Frontal cortex (tissue), 4 donors: ENCODE data around the gene ANK3. TPM values are rescaled to one million over a fixed set of nuclear protein-coding genes. Genes with fewer than 3 reads are reported as not detected.
A peak's percentile ranks its signal among the peaks of the same experiment; 100 is the strongest.

Experiments
- DNase-seq, 2 donors: peaks; one replicate each; pipeline ENCODE4 v3.0.0; 2012; ENCODE audit warnings: low spot score in 2 of 2
- FAIRE-seq: peaks from 2 replicates; lab custom pipeline; 2012; peaks lifted over from hg19 to GRCh38; lab: Jason Lieb, UNC
- total RNA-seq: library from RNA; depleted of rRNA; stranded (reverse); fragments of >200 nt; gene quantifications from one replicate; pipeline ENCODE4 v1.2.3, GENCODE V29; 2014
- donor health status: control.
- donor health status: control.
- donor health status: control.

The ANK3 gene
- total RNA-seq, 1 donor from 2014 or later = 205 TPM

DNA sequence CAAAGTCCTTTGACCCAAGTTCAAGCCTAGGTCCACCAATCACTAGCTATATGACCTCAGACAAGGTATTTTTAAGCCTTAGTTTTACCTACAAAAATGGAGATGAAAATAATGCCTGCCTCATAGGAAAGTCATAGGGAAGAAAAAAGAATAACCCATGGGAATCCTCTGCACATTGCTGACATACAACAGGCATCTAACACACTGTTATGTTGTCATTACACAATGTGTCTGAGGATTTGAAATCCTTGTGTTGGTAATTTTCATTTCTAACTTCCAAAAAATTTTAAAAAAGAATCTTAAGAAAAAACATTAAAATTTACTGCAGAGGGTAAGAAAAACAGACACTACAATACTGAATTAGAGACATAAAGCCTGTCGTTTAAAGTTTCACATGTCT, 5.7 kb downstream of the ANK3 start:
- DNase-seq = no peak
- FAIRE-seq = no peak

DNA sequence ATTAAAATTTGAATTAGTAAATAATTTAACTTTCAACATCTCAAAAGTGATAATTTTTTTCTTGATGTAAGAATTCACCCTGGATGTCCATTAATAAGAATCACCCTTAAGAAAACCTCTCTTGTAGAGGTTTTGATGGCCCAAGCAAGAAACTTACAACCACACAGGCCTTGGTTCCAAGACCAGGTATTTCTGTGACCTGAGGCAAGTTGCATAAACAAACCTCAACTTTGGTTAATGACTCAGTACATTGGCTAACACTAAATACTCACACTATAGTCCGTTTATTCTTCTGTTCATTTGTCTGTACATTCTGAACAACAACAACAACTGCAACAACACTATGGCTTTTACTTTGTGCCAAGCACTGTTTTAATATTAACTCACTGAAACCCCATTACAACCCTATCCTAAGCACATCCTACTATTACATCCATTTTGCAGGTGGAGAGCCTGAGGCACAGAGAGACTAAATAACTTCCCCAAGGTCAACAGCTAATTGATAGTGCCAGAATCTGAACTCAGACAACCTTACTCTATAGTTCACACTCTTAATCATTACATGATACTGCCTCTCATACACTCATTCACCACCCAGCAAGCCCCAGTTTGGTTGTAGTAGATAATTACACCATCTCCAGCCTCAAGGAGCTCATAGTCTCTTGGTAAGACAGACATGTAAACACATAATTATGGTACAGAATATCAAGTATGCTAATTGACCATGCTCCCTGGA, 6.6 kb downstream of the ANK3 start:
- no peak for DNase-seq
- no peak for FAIRE-seq

DNA sequence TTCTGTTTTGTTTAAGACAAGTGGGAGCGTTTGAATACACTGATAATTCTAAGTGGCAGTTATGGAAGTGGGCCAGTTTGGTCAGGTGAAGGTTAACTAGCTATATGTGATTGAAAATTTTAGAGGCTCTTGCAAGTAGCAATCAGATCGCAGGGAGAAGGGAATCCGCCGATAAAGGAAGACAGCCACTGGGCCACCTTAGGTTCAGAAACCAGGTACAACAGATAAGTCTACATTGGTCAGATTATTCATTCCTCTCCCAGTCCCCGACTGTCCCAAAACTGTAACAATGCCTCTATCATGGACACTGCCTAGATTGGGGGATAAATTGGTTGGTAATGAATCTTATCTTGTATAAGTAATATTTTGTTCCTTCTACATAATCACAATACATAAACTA, 8.9 kb downstream of the ANK3 start:
- DNase-seq (no peak), FAIRE-seq (no peak)

DNA sequence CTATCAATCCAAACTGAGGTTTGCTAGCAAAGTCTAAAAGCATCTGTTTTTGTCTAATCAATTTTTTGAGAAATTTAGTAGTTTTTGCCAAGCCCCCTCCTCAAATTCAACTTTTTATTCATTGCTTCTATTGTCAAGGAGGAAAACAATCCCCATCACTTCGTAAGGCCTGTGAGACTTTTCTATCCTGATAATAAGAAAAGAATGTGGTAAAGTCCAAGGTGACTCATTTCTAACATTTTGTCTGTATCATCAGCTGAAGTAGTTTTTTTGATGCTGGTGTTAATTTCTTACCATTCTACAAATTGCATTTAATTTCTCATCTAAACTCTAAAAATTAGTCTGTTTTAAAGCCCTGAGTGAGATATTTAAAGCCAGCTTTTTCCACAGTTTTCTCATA, 11.7 kb downstream of the ANK3 start:
- FAIRE-seq (no peak), DNase-seq (no peak)

DNA sequence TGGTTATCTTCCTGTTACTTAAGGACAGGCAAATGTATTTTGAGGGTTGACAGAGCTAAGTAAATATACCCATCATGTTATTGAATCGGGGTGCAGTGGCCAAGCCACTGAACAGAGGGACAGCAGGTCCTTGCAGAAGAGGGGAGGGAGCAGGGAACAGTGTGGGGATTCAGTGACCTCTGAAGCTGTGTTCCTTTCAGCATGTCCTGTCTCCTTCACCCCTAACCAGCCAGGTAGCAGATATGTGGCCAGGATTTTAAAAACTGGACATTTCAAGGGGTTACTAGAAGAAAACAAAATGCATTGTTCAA, 12.7 kb downstream of the ANK3 start:
- DNase-seq (no peak), FAIRE-seq (no peak)

DNA sequence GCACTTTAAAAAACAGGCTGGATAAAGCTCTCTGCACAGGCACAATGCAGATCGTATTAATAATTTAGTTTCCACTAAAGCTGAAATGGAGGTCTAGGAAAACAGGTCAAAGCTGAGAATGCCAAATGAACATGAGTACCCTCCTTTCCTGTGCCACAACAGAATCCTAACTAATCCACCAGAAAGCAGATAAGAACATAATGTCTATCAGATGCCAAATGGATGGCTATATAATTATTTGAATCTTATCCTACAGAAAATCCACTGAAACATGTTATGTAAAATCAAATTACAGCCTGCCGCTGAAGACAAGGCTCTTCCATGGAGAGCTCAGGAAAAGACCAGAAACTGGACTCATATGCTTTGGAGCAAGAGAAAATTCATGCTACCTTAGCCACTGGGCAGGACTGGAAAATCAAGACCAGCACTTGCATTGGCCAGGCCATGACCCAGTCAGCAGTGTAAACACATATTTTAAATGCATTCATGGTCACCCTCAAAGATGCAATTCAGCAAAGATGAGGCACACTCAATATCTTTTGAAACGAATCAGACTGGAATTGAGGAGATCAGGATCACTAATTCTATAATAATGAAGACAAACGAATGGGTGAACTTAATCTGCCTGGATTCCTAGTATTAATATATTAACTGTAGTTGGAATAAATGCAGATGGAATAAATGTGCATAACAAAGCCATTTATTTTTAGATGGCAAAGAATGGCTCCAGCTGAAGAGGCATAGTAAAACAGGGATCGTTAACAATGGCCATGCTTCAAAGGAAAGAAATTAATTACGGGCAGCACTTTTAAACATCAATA, 13.2 kb downstream of the ANK3 start:
- DNase-seq (no peak), FAIRE-seq (no peak)

DNA sequence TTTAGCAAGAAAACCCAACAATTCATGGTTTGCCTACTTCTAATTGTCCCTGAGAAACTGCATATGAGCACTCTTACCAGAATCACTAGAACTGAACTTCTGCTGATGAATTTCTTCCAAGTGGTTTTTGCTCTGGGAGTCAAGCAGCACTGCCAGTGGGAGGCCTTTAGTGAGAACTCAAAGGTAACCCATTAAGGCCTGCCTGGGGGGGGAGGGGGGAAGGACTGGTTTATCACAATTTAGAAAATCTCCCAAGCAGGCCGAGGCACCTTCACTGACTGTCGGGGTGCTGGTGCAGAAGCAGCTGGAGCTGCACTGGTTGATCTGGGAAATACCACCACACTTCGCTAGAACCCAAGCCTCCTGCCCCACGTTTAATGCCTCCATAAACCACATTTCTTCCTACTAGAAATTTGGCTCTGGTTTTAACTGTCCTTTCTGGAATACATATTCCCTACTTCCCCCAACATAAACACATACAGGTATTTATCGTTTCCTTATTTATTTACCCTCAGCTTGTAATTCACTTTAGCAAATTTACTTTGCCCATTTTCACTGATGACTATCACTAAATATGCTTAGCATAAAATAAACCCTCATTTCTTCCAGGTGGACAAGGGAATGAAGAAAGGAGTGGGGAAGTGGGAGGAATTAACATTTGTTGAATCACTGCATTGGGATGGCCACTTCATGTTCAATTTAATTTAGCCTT, 14.2 kb downstream of the ANK3 start:
- FAIRE-seq = no peak
- no peak for DNase-seq

DNA sequence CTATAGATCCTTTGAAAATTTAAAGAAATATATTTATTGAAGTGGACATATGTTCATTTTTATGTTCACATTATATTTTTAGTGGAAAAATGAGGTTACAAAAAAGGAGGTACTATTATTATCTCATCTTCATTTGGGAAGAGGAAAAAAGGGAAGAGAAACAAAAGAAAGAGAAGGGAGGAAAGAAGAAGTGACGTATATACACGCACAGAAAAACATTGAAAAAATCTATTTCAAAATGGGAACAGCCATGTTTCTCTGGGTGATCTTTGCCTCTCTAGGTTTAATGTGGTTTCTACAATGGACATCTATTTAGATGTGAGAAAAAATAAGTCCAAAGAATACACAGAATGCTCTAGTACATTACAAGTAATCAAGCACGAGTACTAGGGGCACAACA, 14.8 kb downstream of the ANK3 start:
- FAIRE-seq (no peak), DNase-seq (no peak)

DNA sequence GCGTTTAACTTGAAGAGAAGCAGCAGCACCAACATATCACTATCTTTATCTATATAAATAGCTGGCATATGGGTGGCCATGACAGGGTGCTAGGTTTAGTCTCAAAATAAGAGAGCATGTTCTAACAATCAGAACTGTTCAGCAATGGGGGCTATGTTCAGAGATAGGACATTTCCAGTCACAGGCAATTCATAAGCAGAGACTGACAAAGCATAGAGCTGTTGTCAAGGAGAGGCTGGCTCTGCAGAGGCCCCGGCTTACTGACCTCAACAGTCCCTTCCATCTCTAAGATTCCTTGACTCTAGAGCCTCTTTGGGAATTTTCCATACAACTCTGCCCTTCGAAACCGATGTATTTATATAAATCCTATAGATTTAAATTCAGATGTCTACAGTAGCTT, 17.2 kb downstream of the ANK3 start:
- DNase-seq = no peak
- no peak for FAIRE-seq

DNA sequence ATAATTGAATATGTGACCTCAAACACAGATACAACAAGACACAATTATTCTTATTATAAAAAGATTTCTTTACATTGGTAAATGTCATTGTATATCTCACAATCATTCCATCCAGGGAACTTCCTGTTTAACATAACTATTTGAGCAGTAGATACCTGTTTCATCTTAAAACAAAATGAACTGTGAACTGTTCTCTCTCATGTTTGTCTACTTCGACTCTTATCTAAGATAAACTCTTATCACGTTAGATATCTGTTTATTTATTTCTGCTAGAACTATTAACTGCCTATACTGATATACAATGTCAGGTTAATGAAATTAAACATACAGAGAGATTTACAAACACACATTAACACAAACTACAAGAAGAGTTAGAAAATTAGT, 20.1 kb downstream of the ANK3 start:
- FAIRE-seq = peak; percentile 49
- no peak for DNase-seq

DNA sequence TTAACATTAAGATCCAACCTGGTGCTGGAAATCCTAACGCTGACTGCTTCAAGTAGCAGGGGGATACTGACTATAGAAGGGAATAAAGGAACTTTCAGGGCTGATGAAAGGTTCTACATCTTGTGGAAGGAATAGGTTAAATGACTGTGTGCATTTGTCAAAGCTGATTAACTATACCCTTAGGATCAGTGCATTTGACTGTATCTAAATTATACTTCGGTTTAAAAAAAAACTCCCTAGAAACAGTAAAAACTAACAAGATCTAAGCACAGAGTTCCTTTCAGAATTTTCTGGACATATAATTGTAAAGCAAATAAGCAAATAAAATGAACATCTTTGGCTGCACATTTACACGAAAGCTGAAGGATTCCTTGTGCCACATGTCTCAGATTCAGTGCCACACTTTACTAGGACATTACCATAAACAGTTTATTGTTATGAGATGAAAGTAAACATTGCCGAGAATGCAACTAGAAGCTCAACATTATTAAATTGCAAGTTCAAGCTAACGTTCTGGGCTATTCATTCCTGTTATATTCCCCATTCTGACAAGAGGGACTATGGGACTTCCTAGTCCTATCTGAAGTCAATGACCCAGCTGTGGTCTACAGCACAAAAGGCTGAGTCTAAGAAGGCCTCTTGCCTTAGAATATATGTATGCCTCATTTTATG, 20.7 kb downstream of the ANK3 start:
- FAIRE-seq (no peak), DNase-seq (no peak)

DNA sequence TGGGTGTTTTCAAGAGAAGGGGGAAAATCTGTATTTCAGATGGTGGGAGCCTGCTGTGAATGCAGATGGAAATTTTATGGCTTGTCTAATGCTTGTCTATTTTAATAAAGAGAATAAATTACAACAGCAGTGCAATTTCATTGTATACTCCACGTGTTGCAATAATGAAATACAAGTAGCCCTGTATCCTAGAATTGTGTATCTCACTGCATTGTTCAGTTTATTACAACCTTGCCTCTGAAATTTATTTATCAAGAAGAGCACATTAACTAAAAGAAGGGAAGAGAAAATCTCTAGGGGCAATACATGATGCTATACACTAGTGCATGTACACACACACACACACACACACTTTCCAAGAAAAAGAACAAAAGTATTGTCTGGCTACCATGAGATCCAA, 21.8 kb downstream of the ANK3 start:
- DNase-seq (no peak), FAIRE-seq (no peak)

DNA sequence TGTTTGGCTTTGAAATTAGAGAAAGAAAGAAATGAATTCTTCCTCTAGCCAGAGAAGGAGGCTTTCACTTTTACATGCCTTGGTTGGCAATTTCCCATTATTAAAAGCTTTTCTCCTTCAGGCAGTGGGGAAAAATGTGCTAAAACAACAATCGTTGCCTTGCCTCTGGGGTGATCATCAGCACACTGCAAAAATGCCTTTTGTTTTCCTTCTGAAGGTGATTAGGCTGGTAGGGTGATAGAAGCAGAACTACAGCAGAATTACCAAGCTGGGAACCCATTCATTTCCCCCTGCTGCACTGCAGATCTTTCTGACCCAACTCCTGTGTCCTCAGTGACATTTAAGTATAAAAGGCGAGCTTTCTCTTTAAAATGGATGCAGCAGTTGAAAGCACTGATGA, 22.2 kb downstream of the ANK3 start:
- DNase-seq (no peak), FAIRE-seq (no peak)

DNA sequence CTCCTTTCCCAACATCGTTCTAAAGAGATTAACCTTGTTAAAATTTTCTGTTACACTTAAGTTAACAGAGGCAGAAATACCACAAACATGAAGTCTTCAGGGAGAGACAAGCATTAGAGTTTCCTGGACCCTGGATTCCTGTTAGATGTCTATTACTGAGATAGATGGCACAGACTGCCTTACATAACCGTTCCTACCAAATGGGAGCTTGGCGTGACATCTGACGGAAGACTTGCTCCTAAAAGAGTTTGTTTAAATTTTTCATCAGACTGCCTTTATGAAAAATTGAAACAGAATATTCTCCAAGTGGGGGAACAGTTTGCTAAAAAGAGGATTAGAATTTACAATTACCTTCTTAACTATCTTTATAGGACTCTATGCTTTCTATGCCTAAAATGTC, 22.7 kb downstream of the ANK3 start:
- FAIRE-seq (no peak), DNase-seq (no peak)

DNA sequence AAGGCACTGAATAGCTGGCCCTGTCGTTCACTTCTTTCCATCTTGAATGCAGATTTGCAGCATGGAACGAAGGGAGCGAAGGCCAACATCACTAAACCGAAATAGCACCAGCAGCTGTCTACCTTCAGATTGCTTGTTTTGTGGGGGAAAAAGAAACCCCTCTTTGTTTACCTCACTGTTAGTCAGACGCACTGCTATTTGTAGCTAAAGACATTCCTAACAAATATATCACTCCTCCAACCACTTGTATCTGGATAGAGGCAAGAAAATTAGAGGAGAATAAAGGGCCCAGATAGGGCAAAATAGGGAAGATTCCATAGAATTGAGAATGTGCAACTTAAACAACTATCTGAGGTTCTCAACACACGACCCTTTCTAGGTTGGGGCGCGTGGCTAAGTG, 26.5 kb downstream of the ANK3 start:
- DNase-seq (no peak), FAIRE-seq (no peak)

DNA sequence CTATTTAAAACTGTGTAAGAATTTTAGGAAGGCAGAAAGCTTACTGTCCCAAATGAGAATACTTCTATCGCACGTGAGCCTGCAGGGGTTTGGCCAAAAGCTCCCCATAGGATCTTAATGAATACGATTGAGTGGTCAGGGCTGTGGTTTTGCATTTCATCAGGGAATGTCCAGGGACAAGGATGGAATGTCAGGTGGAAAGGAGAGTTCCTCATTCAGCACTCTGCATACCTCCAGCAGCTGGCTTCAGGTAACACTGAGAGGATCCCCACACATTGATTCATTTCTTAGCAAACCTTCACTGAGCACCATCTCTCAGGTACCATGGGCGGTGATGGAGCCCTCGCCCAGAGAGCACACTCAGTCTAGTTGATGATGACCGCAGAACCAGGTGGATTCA, 27.2 kb downstream of the ANK3 start:
- DNase-seq (no peak), FAIRE-seq (no peak)

DNA sequence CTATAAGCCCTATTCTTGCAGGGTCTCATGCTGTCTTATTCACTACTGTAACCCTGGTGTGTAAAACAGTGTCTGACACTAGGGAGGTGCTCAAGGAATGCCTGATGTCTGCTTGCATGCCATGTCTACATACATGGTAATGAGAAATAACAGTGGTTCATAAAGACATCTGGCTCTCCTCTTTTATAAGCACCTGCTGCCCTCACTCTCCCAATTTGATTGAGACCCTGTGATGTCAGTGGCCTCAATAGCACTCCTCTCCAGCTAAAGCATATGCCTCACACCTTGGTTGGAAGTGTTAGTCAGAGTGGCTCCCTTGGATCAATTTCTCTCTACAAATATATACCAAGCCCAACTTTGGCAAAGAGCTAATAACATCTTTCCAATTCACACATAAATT, 30.6 kb downstream of the ANK3 start:
- no peak for FAIRE-seq

DNA sequence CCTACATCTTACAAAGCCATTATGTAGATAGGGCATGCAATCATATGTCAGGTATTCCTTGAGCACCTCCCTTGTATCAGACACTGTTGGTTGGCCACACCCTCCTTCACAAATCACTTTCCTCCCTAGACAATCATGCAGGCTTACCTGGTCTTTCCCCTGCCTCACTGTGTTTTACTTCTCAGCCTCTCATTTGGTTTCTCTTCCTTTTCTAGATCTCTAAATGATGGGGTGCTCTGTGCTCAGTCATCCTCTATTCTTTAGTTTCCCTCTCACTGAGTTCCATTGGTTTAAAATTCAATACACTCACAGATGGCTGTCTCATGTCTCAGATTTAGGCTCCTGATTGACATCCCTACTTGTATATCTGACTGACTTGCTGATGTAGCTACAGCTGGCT, 31.4 kb downstream of the ANK3 start:
- DNase-seq (no peak), FAIRE-seq (no peak)

More for the DNA sequence above, 30.6 kb downstream of the ANK3 start:
- no peak for DNase-seq

DNA sequence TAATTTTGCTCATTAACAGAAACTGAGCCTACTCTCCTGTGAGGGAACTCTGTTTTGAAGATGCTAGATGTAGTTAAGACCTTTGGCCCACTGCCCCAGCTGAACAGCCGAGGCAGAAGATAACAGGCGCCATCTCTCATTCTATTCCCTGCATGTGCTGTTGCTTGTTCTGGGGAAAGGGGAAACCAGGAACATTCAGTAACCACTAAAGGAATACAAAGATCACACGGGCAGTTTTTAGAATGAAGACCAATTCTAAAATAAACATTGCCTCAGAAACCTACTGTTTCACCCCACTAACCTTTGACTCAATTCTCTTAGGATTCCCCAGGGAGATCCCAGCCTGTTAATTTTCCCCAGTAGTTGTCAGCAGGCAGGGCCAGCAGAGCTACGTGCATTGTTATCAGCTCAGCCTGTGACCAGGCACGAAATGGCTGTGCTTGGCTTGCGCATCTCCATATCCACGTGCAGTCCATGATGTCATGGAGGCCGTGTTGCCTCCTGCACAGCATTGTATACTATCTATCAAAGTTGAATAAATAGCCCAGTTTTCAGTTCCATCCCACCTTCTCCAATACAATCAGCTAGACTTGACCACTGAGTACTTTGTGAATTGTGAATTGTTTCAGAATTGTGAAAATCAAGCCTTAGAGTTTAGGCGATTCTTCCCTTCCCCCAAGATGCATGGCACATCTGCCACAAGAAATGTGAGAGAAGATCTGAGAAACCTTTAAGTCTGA, 36.0 kb downstream of the ANK3 start:
- DNase-seq = no peak
- FAIRE-seq = no peak

DNA sequence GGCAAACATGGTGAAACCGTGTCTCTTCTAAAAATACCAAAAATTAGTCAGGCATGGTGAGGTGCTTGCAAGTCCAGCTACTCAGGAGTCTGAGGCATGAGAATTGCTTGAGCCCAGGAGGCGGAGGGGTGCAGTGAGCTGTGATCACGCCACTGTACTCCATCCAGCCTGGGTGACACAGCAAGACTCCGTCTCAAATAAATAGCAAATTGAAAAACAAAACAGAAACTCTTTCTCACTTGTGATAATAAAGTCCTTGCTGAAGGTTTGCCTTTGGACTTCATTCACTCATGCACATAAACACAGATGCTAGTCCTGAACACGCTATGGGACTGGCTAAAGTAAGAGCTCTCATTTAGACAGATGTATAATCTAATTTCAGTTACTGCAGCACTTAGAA, 37.6 kb downstream of the ANK3 start:
- DNase-seq (no peak), FAIRE-seq (no peak)
